Activated CD8-positive, alpha-beta memory T cell treated with anti-CD3 and anti-CD28 coated beads, Interleukin-2, amount 50 U/mL, for 24 hours (primary cell): ENCODE data around the gene SLIT1.

Experiments
- DNase-seq: peaks from one replicate; pipeline ENCODE4 v3.0.0-alpha.2; 2020; ENCODE audit errors: extremely low read depth

Gene SLIT1

DNA sequence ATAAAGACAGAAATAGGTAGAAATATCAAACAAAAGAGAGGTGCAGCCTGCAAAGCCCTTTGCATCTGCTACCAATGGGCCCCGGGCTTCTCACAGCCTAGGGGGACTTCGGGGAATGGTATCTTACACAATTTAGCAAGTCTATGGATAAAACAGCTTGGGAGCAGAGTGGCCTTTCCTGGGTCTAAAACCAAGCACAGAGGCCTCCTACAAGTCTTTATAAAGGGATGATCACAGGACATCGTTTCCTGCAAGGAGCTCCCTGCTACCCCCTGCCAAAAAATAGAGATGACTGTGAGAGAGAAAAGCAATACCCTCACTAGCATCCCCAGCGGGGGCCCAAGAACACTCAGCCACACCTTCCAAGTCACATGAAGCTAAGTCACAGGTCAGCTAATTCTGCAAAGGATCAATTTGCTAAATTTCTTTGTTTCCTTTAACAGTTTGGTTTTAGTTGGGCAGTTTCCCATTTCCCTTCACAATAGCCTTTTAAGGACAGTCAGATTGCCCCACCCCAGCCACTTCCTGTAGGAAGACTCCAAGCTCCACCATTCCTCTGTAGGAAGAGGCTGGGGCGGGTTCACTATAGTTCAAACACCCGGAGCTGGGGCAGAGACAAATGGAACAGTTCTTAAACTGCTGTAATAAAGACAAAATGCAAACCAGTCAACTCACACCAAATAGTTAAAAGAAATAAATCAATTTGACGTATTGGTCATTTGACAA is 105.5 kb downstream of the SLIT1 start:
- no peak for DNase-seq

DNA sequence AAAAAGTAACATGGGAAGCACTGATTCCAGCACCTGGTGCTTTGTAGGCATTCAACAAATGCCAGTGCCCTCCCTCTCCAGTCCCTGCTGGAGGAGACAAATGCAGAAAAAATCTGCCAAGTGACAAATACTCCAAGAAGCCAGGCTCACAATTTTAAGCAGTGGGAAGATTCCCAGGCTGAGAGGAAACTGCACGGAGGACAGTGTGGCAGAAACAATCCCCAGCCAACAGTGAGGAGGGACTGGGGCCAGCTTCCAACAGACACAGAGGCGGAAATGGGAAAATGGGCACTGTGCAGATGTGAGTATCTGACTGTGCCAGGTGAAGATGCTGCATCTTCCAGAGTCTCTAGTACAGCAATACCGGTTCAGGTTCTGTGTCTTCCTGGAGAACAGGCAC is 106.3 kb downstream of the SLIT1 start:
- DNase-seq: no peak

DNA sequence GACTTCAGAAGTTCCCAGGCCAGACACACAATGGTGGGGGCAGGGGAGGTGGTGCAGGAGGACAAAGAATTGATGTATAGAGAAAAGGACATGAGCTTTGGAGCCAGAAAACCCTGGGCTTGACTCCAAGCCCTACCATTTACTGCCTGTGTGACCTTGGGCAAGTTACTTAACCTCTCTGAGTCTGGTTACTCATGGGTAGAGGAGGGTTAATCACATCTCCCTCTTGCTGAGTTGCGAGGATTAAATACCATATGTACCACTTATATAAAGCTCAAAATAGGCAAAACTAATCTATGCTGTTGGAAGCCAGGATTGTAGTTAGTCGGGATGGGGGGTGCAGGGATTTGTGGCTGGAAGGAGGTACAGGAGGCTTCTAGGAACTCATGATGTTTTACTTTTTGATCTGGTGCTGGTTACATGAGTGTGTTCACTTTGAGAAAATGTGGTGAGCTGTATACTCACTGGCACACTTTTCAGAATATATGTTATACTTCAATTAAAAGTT is 106.8 kb downstream of the SLIT1 start:
- no peak for DNase-seq

DNA sequence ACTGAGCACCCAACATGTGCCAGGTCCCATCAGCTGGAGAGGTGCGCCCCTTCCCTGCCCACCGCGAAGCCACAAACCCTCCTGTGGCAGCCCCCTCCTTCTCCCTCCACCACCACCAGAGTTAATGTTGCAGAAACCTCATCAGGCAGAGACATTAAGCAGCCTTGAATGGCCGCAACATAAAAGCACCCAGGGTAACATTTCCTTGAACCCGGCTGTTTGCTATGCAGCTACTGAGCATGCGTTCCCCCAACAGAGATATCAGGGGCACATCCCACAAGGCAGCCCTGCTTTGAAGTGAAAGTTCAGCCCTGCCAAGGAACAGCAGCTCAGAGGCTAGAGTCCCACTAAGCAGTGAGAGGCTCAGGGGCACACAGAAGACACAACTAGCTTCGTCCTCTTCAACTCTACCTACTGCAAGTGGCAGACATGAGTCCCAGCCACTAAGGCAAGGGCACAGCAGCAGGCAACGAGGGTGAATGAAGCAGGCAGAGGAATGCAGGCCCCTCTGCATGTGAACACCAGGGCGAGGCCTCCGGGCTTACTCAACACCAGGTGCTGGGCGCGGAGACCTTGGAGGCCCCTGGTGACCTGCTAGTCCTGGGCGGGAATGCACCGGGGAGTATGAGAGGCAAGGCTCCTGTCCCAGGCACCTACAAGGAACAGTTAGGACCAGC is 107.4 kb downstream of the SLIT1 start:
- DNase-seq: no peak

DNA sequence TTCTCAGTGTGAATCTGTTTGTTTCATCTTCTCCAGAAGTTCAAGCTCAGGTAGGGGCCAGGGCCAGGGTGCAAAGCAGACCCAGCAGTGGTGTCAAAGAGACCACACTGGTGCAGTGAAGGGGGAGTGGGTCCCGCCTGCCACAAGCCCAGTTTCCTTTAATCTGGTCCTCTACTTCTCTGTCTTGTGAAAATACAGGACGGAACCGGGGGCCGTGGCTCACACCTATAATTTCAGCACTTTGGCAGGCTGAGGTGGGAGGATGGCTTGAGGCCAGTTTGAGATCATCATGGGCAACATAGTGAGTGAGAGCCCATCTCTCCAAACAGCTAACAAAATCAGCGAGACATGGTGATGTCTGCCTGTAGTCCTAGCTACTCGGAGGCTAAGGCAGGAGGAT is 109.0 kb downstream of the SLIT1 start:
- no peak for DNase-seq

DNA sequence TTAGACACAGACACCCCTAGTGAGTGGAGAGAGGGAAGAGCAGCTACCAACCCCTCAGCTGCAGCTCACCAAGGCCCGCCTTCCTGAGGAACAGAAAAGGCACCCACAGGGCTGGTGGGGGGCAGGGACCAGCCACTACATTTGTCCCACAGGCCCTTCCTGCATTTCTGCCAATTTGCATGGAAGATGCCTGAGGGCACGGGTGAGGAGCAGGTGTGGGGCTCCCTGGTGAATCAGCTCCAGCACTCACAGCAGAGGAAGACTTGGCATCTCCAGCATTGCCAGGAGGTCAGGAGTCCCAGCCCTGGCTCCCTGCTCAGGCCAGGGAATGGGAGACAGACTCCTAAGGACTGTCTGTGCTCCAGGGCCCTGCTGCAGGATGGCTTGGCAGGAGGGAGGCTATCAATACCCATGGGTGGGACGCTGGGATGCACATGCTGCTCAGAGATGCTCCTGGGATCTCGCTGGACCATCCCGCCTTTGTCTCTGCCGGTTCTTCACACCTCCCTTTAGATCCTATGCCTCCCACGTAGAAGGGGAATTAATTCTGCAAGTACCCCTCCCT is 109.7 kb downstream of the SLIT1 start:
- DNase-seq: no peak

DNA sequence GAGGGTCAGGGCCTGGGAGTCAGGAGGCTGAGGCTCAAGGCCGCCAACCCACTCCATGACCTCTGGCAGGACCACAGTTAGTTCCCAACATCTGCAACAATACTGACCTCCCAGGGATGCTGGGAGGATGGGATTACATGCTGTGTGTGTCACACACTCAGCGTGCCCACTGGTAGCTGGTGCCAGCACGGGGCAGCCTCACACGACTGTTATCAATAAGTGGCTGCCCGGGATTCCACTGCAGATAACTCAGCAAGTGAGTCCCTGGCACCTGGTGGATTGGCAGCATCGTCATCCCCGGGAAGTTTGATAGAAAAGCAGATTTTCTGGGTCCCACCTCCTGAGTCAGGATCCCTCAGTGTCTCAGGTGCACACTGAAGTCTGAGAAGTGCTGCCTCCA is 110.3 kb downstream of the SLIT1 start:
- DNase-seq: no peak

DNA sequence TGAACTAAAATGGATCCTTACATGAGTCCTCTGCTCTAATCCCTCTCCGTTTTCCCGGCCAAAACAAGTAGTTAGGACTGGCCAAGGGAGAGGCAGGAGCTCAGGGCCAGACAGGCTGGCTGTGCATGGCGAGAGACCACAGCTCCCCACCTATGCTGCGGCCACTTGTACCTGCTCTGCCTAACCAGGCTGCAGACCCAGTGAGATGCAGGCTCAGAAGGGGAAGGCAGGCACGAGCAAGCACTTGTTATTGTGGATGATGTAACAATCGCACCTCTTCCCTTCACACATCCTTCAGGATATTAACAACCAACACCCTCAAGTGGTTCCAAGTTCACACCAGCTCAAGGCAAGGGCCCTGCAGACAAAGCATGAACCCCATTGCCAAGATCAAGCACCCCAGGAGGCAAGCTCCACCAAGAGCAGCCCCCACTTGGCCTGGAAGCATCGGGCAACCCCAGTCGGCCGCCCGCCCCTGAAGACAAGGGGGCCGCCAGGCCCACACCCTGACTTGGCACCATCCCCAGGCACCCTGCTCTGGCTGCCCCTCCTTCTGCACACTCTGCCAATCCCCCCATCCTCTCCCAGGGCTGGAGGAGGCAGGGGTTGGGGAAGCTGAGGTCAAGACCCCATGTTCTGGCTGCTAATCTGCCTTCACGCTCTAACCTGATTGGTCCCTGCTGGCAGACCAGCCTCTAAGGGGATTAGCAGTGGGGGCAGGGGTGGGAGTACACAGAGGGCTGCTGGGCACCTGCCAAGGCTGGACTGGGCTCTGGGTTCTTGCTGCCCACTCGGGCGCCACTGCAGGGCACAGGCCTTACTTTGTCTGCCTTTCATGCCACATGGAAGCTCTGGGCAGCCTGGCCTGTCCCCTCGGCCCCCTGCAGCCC is 111.3 kb downstream of the SLIT1 start:
- DNase-seq: no peak

DNA sequence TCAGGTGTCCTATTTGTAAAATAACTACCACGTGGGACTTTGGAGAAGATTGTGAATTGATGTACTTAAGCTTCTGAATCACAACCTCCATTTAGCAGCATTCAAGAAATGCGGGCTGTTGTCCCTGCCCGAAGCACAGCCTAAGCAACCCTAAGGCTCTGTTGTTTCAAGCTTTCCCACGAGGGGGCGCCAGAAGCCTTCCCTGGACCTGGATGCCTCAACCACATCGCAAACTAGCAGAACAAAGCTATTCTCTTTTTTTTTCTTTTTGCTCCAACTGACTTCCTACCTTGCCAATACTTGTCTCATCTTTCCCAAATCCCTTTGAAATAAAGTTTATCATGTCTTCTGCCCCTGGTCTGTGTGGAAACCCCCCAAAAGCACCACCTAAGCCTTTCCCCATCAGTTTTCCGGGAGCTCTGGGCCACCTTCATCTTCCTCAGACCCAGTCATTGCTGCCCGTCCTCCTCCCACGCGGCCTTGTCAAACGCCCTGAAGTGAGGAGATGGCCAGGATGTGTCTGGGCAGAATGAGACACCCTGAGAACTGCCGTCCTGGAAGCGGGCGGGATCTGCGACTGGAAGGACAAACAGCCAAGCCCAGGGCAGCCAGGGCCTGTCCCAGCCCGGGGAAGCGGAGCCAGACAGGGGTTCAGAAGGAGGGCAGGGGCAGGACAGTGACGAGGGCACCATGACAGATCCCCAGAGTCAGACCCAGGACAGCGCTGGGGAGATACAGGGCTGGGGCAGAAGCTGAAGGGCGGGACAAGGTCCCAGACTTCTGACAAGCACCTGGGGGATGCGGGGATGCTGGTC is 112.7 kb downstream of the SLIT1 start:
- peak; percentile 58 for DNase-seq

DNA sequence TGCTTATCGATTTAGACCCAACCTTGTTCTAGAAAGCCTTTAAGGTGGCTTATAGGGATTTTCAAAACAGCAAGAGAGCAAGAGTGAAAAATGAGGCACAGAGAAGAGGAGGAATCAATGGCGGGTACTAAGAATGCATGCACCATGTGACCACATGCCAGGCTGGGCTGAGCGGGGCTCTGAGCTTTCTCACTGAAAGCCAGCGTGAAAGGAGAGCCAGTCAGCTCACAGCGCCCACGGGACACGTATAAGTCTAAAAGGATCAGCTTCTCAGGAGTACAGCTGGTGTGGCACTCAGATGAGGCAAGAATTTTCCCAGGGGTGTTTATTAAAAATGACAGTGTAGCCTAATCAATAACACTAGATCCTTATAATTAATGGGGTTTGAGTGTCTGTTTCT is 114.3 kb downstream of the SLIT1 start:
- no peak for DNase-seq

DNA sequence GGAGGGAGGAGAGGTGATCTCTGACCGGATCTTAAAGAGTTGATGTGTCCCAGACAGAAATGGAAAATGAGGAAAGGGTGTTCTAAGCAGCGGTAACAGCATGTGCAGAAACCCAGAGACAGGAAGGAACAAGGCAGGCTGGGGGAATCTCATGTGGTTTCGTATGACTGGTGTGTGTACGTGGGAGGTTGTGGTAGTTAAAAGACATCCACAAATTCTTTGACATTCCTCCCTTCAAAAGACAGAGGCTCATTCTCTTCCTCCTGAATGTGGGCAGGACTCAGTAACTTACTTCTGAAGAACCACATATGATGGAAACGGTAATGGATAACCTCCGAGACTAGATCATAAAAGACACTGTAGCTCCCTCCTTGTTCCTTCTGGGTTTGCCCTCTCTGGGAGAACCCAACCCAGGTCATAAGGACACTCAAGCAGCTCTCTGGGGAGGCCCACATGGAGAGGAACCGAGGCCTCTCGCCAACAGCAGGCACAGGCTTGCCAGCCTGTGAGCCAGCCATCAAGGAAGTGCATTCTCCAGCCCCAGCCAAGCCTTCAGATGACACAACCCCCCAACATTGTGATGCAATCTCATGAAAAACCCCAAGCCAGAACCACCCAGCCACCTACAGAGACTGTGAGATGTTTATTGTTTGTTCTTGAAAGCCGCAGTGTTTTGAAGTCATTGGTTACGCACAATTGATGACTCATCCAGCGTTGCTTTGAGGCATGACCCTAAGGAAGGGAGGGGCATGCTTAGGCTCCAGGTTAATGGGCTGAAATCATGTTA is 116.0 kb downstream of the SLIT1 start:
- DNase-seq: no peak

DNA sequence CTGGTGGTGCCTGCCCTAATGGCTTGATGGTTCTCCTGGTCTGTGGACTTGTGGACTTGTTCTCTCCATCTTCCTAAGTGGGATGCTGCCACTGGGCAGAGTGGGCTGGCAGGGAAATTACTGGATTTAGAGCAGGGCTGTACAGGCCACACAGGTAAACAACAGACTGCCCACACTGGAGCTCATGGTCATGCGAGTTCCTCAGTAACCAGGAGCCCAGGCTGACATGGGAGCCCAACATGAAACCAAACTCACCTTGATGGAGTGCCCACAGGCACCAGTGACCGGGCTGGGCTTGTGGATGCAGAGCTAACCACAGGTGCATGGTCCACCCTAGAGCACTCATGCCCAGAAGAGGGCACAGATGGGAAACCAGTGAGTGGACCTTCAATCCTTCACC is 116.7 kb downstream of the SLIT1 start:
- no peak for DNase-seq

DNA sequence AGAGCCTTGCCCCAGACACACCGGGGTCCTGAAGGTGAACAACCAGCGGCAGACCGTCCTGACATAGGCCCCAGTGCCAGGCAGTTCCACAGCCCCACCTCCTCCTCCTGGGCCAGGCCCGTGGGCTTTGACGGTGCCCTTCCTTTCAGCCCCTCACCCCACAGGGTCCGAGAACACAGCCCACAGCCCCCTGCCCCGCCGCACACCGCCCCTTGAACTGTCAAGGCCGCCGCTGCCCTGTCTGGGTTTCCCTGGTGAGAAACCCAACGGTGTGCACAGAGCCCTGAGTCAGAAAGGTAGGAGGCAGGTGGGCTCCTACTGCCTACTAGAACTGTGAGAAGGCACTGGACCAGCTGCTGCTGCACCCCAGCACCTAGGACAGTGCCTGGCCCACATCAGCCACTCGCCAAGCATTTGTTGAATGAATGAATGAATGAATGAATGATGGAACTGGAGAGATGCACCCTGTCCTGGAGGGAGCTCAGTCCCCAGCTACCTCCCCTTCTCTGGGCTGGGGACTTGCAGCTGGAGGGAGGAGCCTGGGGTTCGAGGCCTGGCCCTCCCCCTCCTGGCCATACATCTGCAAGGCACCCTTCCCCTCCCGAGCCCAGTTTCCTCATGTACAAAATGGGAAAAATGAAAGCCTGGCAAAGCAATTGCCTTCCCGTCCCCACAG is 117.9 kb downstream of the SLIT1 start:
- no peak for DNase-seq

DNA sequence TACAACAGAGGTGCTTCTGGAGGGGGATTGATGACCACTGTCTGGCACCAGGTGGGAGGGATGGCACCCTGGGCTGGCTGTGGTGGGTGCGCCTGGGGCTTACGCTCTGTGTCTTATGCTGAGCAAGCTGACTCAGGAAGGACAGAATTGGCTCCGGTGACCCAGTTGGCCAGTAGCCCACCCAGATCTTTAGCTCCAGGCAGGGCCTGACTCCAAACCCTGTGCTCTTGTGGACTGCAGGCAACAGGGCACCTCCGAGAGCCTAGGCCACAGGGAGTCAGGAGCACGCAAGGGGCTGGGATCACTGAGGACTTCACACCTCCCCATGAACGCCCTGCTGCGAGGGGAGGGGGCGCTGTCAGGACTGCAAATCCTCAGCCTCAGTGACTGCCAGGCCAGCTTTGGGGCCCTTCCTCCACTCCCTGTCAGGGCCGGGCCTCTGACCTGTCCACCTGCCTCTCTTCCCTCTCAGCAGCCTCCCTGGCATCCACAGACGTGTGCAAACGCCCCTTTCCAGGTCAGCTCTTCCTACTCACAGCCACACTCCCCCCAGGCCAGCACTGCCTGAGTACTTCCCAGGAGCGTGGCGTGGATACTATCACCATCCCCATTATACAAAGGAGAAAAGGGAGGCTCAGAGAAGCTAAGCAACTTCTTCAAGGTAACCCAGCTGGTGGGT is 118.7 kb downstream of the SLIT1 start:
- DNase-seq: no peak

DNA sequence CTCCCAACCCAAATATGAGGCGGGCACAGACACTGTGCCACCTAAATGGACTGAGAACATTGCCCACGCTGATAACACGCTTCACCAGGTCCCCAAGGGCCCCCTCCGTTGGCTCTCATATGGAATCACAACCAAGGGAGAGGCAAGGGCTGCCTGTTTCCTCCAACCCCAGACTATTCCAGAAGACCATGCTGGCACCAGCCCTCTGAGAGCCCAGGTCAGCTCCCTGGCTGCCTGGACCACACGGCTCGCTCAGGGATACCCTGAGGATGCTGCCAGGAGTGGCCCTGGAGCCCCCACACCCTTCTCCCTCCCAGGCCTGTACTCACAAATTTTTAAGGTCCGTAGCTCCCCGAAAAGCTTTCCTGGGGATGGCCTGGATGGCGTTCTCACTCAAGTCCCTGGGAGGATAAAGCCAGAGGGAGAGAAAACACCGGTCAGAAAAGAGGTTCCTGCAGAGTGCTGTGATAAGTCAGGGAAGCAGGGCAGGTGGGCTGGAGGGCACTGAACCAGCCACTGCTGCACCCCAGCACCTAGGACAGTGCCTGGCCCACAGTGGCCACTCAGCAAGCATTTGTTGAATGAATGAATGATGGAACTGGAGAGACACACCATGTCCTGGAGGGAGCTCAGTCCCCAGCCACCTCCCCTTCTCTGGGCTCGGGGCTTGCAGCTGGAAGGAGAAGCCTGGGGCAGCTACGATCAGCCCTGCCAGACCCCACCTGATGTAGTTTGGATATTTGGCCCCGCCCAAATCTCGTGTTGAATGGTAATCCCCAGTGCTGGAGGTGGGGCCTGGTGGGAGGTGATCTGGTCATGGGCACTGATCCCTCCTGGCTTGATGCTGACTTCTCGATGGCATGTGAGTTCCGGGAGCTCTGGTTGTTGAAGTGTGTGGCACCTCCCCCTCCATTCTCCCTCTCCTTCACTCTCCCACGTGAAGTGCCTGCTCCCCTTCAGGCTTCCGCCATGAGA is 119.8 kb downstream of the SLIT1 start:
- DNase-seq: no peak

DNA sequence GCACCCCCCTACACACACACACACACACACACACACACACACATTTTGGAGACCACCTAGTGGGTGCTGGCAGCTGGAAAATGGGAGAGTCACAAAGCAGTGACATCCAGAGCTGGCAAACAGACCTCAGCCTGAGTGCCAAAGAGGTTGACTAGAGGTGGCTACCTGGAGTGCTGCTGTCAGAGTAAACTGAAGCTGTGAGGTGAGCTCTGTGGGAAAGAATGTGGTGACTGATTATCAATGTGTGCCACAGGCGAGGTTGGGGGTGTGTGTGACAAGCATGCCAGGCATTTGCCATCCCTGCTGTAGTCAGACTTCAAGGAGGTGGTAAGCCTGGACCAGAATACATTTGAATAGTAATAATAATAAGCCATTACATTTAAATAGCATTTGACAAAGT is 120.6 kb downstream of the SLIT1 start:
- DNase-seq: no peak

DNA sequence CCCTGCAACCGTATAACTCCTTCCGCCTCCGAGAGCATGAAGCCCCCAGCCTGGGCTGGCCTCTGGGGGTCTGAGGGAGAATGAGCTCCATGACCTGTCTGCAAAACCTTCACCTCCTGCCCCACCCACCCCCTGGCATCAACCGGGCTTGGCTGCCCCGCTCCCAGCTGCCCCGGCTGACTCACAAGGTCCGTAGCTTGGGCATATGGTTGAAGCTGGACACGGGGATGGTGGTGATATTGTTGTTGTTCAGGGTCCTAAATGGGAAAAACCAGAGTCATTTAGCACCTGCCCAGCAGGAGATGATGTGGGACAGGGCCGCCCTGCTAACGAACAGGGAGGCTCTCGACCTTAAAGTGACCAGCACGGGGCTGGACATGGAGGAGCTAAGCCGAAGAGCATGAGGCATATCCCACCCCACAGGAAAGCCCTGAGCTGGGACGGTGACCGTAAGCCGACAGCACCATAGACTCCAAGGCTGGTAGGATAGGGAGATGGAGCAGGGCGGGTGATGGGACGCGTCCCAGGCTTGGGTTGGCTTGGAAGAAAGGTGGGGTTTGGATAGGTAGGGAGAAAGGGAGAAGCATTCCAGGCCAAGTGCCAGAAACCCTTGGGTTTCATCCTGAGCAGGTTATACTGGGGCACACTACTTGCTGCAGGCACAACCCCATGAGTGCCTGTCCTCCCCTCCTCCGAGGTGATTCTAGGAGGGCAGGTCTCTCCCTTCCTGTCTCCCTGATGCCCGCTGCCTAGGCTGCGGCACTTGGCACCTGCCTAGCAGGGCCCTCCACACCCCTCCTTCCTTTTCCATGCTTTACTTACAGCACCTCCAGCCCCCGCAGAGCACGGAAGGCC is 121.5 kb downstream of the SLIT1 start:
- no peak for DNase-seq
